Ascending aorta (tissue), 2 donors: ENCODE results near the gene CENPA. TPM values are rescaled to one million over a fixed set of nuclear protein-coding genes. Genes with fewer than 3 reads are reported as not detected.
"Not testable (repeated sequence)": the region's sequence is repeated elsewhere in the genome, so short reads cannot be mapped to it uniquely, and the experiment has no call there.

Experiments used
- DNase-seq, 2 donors: peaks; one replicate each; pipeline ENCODE4 v3.0.0-alpha.2; 2019; ENCODE audit warnings: low spot score in 2 of 2
- H3K27ac ChIP-seq, 2 donors: fragments of 200-600 bp; sonication (generic); one replicate each; pipeline ENCODE4 v1.5.1; 2016 to 2017; ENCODE audit warnings: mild to moderate bottlenecking in 1 of 2
- H3K27me3 ChIP-seq: fragments of 200-600 bp; sonication (generic); one replicate; pipeline ENCODE4 v1.5.1; 2017
- H3K36me3 ChIP-seq, 2 donors: fragments of 200-600 bp; sonication (generic); one replicate each; pipeline ENCODE4 v1.5.1; 2016
- H3K4me1 ChIP-seq, 2 donors: fragments of 200-600 bp; sonication (generic); one replicate each; pipeline ENCODE4 v1.5.1; 2016 to 2017; ENCODE audit warnings: mild to moderate bottlenecking in 1 of 2
- H3K4me3 ChIP-seq, 2 donors: fragments of 200-600 bp; sonication (generic); one replicate each; pipeline ENCODE4 v1.5.1; 2016 to 2017; ENCODE audit warnings: mild to moderate bottlenecking in 1 of 2
- H3K9me3 ChIP-seq, 2 donors: fragments of 200-600 bp; sonication (generic); one replicate each; pipeline ENCODE4 v1.5.1; 2016
- intact Hi-C: fragments of 100-400 bp; cut with DNase I; formaldehyde crosslinking; loops from one replicate; pipeline ENCODE4 v1.15.1; 2023
- total RNA-seq: library from RNA; depleted of rRNA; stranded (reverse); fragments of >200 nt; gene quantifications from one replicate; pipeline ENCODE4 v1.1.0, GENCODE V29; 2016
- TF ChIP-seq, protein P1 (sequence below), 3 experiments: fragments of 200-600 bp in 2 of 3; fragments of 450-650 bp in 1 of 3; sonication (generic) in 2 of 3; IDR thresholded peaks; one replicate each; pipeline ENCODE4 v1.5.1; 2016 to 2019; ENCODE audit warnings: antibody characterized with exemption in 3 of 3, mild to moderate bottlenecking in 1 of 3, moderate library complexity in 1 of 3

Gene CENPA
- total RNA-seq, 1 donor from 2014 or later = not detected

DNA sequence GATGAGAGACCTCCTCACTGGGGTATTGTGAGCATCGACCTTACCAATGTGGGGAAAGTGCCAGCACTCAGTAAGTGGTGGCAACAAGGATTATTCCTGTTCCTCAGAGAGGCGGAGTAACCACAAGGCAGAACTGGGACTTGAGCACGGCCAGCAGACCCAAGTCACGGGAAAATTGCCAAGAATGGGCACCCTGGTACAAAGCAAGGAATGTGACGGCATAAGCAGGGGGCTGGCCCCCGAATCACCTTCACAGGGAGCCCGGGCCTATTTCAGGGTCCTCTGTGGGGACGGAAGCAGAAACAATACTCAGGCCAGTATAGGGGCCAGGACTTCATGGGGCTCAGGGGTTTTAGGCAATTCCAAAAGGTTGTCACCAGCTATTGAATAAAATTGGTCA lies 25.4 kb downstream of the CENPA start:
- peak in 1 of 2 donors; percentile 56 for DNase-seq
- H3K27me3 ChIP-seq = no peaks in the 10 kb centered on the region
- no peaks in the 10 kb centered on the region for H3K36me3 ChIP-seq
- H3K4me3 ChIP-seq = no peak overlapping the region
- H3K27ac ChIP-seq = no peak overlapping the region
- intact Hi-C loops = no loop called here
- H3K4me1 ChIP-seq = no peaks in the 10 kb centered on the region
- H3K9me3 ChIP-seq = no peaks in the 10 kb centered on the region
- TF ChIP-seq, protein P1, sequence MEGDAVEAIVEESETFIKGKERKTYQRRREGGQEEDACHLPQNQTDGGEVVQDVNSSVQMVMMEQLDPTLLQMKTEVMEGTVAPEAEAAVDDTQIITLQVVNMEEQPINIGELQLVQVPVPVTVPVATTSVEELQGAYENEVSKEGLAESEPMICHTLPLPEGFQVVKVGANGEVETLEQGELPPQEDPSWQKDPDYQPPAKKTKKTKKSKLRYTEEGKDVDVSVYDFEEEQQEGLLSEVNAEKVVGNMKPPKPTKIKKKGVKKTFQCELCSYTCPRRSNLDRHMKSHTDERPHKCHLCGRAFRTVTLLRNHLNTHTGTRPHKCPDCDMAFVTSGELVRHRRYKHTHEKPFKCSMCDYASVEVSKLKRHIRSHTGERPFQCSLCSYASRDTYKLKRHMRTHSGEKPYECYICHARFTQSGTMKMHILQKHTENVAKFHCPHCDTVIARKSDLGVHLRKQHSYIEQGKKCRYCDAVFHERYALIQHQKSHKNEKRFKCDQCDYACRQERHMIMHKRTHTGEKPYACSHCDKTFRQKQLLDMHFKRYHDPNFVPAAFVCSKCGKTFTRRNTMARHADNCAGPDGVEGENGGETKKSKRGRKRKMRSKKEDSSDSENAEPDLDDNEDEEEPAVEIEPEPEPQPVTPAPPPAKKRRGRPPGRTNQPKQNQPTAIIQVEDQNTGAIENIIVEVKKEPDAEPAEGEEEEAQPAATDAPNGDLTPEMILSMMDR (IDR thresholded peaks at IDR 0.05) = no peak

DNA sequence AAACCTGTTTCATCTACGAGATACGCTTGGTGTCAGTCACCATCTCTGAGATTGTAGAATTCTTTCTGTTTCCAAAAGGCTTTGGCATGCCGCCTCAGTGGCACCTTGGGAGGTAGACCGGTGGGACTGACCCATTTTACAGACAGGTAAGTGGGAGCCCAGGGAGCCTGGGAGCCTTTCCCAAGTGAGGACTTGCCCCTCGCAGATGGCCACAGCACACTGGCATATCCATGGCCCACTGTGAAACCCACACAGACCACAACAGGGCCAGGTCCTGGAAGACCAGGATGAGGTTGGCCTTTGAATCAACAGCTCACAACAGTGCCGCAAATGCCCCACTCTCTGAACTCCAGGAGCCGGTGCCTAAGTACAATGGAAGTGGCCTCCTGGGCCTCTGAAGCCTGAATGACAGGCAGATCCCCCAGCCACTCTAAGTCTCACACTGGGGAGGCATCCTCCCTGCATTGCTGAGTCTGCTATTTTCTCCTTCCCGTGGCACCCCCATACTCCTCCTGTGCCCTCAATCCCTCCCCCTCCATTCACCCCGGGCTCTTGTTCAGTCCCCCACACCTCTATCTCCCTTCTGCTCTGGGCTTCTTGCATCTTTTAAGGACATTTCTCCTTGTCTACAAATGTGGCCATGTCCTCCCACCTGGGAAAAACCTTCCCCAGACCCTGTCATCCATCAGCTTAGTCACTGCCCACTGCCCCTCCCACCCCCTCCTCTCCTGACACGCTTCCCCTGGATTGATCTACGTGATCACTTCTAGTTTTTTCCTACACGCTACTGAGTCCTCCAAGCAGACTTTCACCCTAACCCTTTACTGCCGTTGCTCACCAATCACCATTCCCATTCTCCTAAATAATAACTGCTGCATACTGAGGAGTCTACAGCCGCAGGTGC lies 26.2 kb downstream of the CENPA start:
- Histone ChIP-seq H3K4me1 (no peaks in the 10 kb centered on the region), H3K9me3 (no peaks in the 10 kb centered on the region), H3K4me3 (no peak overlapping the region), H3K36me3 (no peaks in the 10 kb centered on the region), H3K27ac (no peak overlapping the region), H3K27me3 (no peaks in the 10 kb centered on the region)
- DNase-seq = peak in 1 of 2 donors; percentile 24
- TF ChIP-seq, protein P1 (IDR thresholded peaks at IDR 0.05) = no peak
- intact Hi-C loops = no loop called here

DNA sequence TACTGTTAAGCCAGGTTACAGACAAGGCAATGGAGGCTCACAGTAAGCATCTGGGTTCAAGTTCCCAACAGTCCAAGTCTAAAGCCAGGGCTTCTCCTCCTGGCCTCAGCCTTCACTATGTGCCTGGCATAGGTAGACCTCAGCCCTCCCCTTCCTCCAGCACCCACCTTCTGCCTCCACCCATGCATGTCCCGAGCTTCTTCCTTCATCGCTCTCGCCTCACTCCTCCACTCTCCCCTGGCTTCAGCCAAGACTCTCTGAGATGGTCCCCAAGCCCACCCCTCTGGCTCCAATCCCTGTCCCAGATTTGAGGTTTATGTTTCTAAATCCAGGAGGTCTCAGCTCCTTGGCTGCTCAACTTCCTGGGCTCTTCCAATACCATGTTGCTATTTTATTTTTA lies 26.9 kb downstream of the CENPA start:
- Histone ChIP-seq H3K27ac (no peak overlapping the region), H3K27me3 (no peaks in the 10 kb centered on the region), H3K4me3 (no peak overlapping the region), H3K36me3 (no peaks in the 10 kb centered on the region), H3K4me1 (no peaks in the 10 kb centered on the region), H3K9me3 (no peaks in the 10 kb centered on the region)
- DNase-seq = peak in 1 of 2 donors; percentile 50
- intact Hi-C loops = no loop called here
- TF ChIP-seq, protein P1 (IDR thresholded peaks at IDR 0.05) = no peak

DNA sequence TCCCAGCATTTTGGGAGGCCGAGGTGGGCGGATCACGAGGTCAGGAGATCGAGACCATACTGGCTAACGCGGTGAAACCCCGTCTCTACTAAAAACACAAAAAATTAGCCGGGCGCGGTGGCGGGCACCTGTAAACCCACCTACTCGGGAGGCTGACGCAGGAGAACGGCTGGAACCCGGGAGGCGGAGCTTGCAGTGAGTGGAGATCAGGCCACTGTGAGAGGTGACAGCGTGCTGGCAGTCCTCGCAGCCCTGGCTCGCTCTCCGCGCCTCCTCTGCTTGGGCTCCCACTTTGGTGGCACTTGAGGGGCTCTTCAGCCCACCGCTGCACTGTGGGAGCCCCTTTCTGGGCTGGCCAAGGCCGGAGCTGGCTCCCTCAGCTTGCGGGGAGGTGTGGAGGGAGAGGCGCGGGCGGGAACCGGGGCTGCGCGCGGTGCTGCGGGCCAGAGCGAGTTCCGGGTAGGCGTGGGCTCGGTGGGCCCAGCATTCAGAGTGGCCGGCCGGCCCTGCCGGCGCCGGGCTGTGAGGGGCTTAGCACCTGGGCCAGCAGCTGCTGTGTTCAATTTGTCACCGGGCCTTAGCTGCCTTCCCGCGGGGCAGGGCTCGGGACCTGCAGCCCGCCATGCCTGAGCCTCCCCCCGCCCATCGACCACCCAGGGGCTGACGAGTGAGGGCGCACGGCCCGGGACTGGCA lies 28.4 kb downstream of the CENPA start:
- H3K4me3 ChIP-seq, H3K27me3 ChIP-seq, H3K9me3 ChIP-seq, intact Hi-C loops, H3K36me3 ChIP-seq, H3K27ac ChIP-seq, H3K4me1 ChIP-seq: not testable (repeated sequence)
- DNase-seq = peak in 1 of 2 donors; percentile 51

DNA sequence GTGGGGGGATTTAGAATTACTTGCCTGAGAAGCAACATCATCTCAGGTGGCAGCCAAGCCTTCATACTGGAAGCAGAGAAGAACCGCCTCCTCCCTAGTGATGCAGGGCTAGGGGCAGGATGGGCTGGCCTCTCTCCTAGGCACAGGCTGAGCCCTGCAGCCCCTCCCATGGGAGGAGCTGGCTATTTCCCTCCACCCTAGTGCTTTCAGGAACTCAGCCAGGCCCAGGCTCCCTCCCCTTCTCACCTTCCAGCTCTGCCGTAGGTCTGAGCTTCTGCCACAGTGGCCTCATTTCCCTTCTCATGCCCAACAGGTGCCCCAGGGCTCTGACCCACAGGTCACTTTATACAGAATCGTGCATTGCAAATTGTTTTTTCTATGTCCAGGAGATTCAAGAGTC lies 31.0 kb downstream of the CENPA start:
- TF ChIP-seq, protein P1 (IDR thresholded peaks at IDR 0.05) = no peak

DNA sequence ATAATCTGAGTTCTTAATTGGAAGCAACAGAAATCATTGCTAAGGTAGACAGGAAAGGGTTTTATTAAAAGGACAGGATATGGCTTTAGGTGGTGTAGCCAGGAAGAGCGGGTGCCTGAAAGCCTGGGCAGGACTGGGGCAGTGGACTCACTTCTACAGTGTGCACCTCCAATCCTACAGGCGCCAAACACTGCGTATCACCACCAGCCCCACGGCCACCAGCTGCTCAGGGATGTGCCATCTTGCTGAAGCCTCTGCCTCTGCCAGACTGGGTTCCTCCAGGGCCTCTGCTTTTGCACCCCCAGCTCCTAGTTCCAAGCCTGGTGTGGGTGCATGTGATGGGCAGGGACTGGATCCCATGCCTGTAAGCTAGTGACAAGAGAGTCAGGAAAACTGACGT lies 32.4 kb downstream of the CENPA start:
- Histone ChIP-seq H3K27ac (no peak overlapping the region), H3K4me3 (no peak overlapping the region), H3K36me3 (no peaks in the 10 kb centered on the region), H3K27me3 (no peaks in the 10 kb centered on the region), H3K4me1 (no peaks in the 10 kb centered on the region), H3K9me3 (no peaks in the 10 kb centered on the region)
- DNase-seq = no peak
- intact Hi-C loops = no loop called here
- TF ChIP-seq, protein P1 (IDR thresholded peaks at IDR 0.05) = no peak

More for the DNA sequence above, 31.0 kb downstream of the CENPA start:
- Histone ChIP-seq H3K27me3 (no peaks in the 10 kb centered on the region), H3K9me3 (no peaks in the 10 kb centered on the region), H3K27ac (no peak overlapping the region), H3K36me3 (no peaks in the 10 kb centered on the region), H3K4me1 (no peaks in the 10 kb centered on the region), H3K4me3 (no peak overlapping the region)
- no peak for DNase-seq
- intact Hi-C loops = no loop called here
